ENCODE measurements around the gene ZNF784.

Gene ZNF784

GRCh38 chr19:55646889-55647731, 22.7 kb upstream of the ZNF784 start:
- no peaks in the 10 kb centered on the region for H4K20me1 ChIP-seq (ENCODE audit: control insufficient read depth, insufficient read depth, low read depth, low read length)
- peaks cover 85% of the 10 kb centered on the region for H3K79me2 ChIP-seq (ENCODE audit: control insufficient read depth, low read length)
- peak overlapping the region; percentile 94 for H3K4me3 ChIP-seq (ENCODE audit: low read length)
- H3K4me2 ChIP-seq (ENCODE audit: low read length): peak overlapping the region; percentile 87
- no peak for TF ChIP-seq EZH2phosphoT487 (IDR thresholded peaks at IDR 0.05; ENCODE audit: borderline replicate concordance, low read length)
- no peak for TF ChIP-seq CTCF (IDR thresholded peaks at IDR 0.05; ENCODE audit: low read depth, low read length, poor library complexity, severe bottlenecking)
- H3K9me2 ChIP-seq (replicated peaks; ENCODE audit: control insufficient read depth, low read length): no peaks in the 10 kb centered on the region
- H3F3A ChIP-seq (ENCODE audit: control insufficient read depth, insufficient read depth): peaks cover 26% of the 10 kb centered on the region
- H3K36me3 ChIP-seq (ENCODE audit: control insufficient read depth, low read length): peaks cover 83% of the 10 kb centered on the region
- peaks cover 58% of the 10 kb centered on the region for H3K4me1 ChIP-seq (ENCODE audit: control insufficient read depth, low read length)
- H3K27me3 ChIP-seq (ENCODE audit: control insufficient read depth, low read length): no peaks in the 10 kb centered on the region
- peak overlapping the region; percentile 99 for H3K27ac ChIP-seq (ENCODE audit: low read depth, low read length)
- no peaks in the 10 kb centered on the region for H3K9me3 ChIP-seq (ENCODE audit: control insufficient read depth, insufficient read depth, low read length)

- no peak for TF ChIP-seq CTCF (IDR thresholded peaks at IDR 0.05; ENCODE audit: low read depth, low read length, poor library complexity, severe bottlenecking)
- no peak for TF ChIP-seq EZH2phosphoT487 (IDR thresholded peaks at IDR 0.05; ENCODE audit: borderline replicate concordance, low read length)
- Histone ChIP-seq H3F3A (ENCODE audit: control insufficient read depth, insufficient read depth) (peaks cover 34% of the 10 kb centered on the region), H3K4me3 (ENCODE audit: low read length) (peak overlapping the region; percentile 95), H3K36me3 (ENCODE audit: control insufficient read depth, low read length) (peaks cover 71% of the 10 kb centered on the region), H3K9me2 (replicated peaks; ENCODE audit: control insufficient read depth, low read length) (no peaks in the 10 kb centered on the region), H3K27ac (ENCODE audit: low read depth, low read length) (peak overlapping the region; percentile 99), H3K4me2 (ENCODE audit: low read length) (peak overlapping the region; percentile 87), H3K9me3 (ENCODE audit: control insufficient read depth, insufficient read depth, low read length) (no peaks in the 10 kb centered on the region), H4K20me1 (ENCODE audit: control insufficient read depth, insufficient read depth, low read depth, low read length) (no peaks in the 10 kb centered on the region), H3K79me2 (ENCODE audit: control insufficient read depth, low read length) (peaks cover 89% of the 10 kb centered on the region), H3K4me1 (ENCODE audit: control insufficient read depth, low read length) (peaks cover 60% of the 10 kb centered on the region), H3K27me3 (ENCODE audit: control insufficient read depth, low read length) (no peaks in the 10 kb centered on the region)
Measured at GRCh38 chr19:55645512-55645881, 21.1 kb upstream of the ZNF784 start.

DNA sequence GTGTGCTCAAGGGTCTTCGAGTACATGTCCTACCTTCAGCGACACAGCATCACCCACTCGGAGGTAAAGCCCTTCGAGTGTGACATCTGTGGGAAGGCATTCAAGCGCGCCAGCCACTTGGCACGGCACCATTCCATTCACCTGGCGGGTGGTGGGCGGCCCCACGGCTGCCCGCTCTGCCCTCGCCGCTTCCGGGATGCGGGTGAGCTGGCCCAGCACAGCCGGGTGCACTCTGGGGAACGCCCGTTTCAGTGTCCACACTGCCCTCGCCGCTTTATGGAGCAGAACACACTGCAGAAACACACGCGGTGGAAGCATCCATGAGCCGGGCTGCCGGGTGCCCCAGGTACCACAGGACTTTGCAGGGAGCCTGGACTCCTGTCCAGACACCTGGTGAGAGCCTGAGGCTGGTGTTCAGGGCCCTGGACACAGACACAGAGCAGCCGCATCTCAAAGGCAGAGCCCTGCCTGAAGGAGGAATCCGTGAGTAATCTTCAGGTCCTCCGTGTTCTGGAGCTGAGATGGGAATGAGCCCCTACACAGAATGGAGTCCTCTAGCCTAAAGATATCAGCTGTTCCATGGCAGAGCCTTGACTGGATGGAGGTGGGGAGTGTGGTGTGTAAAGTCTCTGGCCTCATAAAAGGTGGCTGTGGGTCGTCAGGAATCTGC, 20.6 kb upstream of the ZNF784 start:
- H3K9me2 ChIP-seq (replicated peaks; ENCODE audit: control insufficient read depth, low read length): no peaks in the 10 kb centered on the region
- no peaks in the 10 kb centered on the region for H3K27me3 ChIP-seq (ENCODE audit: control insufficient read depth, low read length)
- TF ChIP-seq CTCF (IDR thresholded peaks at IDR 0.05; ENCODE audit: low read depth, low read length, poor library complexity, severe bottlenecking) (no peak), EZH2phosphoT487 (IDR thresholded peaks at IDR 0.05; ENCODE audit: borderline replicate concordance, low read length) (no peak)
- peak overlapping the region; percentile 95 for H3K4me3 ChIP-seq (ENCODE audit: low read length)
- H3K27ac ChIP-seq (ENCODE audit: low read depth, low read length): peak overlapping the region; percentile 99
- peaks cover 63% of the 10 kb centered on the region for H3K4me1 ChIP-seq (ENCODE audit: control insufficient read depth, low read length)
- H3K9me3 ChIP-seq (ENCODE audit: control insufficient read depth, insufficient read depth, low read length): no peaks in the 10 kb centered on the region
- H3K79me2 ChIP-seq (ENCODE audit: control insufficient read depth, low read length): peaks cover 83% of the 10 kb centered on the region
- H3F3A ChIP-seq (ENCODE audit: control insufficient read depth, insufficient read depth): peaks cover 38% of the 10 kb centered on the region
- H3K36me3 ChIP-seq (ENCODE audit: control insufficient read depth, low read length): peaks cover 66% of the 10 kb centered on the region
- no peaks in the 10 kb centered on the region for H4K20me1 ChIP-seq (ENCODE audit: control insufficient read depth, insufficient read depth, low read depth, low read length)
- H3K4me2 ChIP-seq (ENCODE audit: low read length): peak overlapping the region; percentile 87

Measured in DOHH2 (cell line).